ENCODE data around the gene ZHX3.

DNA sequence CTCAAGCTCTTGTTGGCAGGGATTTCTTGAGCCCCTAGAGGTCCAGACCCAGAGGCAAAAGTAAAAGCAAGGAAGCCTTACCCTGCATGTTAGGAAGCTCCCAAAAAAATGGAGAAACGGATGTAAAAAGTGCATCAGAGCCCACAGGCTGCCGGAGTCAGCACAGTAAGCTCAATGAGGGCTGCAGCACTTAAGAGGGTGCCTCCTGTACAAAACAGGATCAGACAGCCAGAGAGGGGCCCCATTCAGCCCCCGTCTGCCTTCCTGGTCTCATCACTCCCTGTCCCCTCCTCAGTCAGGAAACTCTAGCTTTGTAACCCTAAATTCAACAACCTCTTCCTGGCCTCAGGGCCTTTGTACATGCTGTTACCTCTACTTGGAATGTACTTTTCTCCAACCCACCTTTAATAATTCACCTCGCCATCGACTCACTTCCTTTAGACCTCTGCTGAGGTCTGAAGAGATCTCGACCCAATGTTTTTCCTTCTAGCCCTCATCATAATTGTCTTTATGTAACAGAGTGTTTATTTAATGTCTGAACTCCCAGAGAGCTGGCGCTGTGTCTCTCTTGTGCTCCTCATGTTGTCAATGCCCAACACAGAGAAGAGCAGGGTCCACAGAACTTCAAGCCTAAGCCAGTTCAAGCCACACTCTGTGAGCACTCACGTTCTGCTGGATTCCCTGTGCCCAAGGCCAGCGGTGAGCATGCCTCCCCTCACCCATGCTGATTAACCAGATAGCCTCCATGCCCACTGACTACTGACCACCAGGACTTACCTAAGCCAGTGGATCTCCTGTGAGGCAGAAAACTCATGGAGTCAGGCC lies 183.0 kb downstream of the ZHX3 start:
- TF ChIP-seq POLR2A (IDR thresholded peaks at IDR 0.05; ENCODE audit: low read length), result no peak
- no peak for TF ChIP-seq GATA1 (IDR thresholded peaks at IDR 0.05; ENCODE audit: low read depth, low read length)

Data from erythroblast (primary cell).